Vagina (tissue), 2 donors: ENCODE results near the gene KANK4. TPM values are rescaled to one million over a fixed set of nuclear protein-coding genes. Genes with fewer than 3 reads are reported as not detected.

Source experiments
- DNase-seq, 2 donors: peaks; one replicate each; pipeline ENCODE4 v3.0.0-alpha.2; 2017; ENCODE audit errors: extremely low spot score in 2 of 2
- H3K27ac ChIP-seq: fragments of 200-600 bp; sonication (generic); one replicate; pipeline ENCODE4 v1.5.1; 2019
- H3K27me3 ChIP-seq: fragments of 200-600 bp; sonication (generic); one replicate; pipeline ENCODE4 v1.5.1; 2019
- H3K36me3 ChIP-seq, 2 donors: fragments of 200-600 bp; sonication (generic); one replicate each; pipeline ENCODE4 v1.5.1; 2017 to 2019
- H3K4me1 ChIP-seq: fragments of 200-600 bp; sonication (generic); one replicate; pipeline ENCODE4 v1.5.1; 2019
- H3K4me3 ChIP-seq, 2 donors: fragments of 200-600 bp; sonication (generic); 1 replicate in 1 of 2; 2 replicates in 1 of 2; pipeline ENCODE4 v1.5.1; 2016 to 2019
- H3K9me3 ChIP-seq: fragments of 200-600 bp; sonication (generic); one replicate; pipeline ENCODE4 v1.5.1; 2019
- POLR2A ChIP-seq, 2 donors: fragments of 450-650 bp; IDR thresholded peaks; one replicate each; pipeline ENCODE4 v1.6.1; 2017; ENCODE audit warnings: antibody characterized with exemption in 2 of 2, mild to moderate bottlenecking in 2 of 2, moderate library complexity in 2 of 2
- POLR2AphosphoS5 ChIP-seq, 2 donors: sonication (generic); formaldehyde crosslinking; IDR thresholded peaks; one replicate each; pipeline ENCODE4 v1.9.0; 2017; ENCODE audit warnings: antibody characterized with exemption in 2 of 2, mild to moderate bottlenecking in 2 of 2, low read depth in 1 of 2; ENCODE audit not compliant: insufficient read depth in 1 of 2
- intact Hi-C: fragments of 100-400 bp; cut with DNase I; formaldehyde crosslinking; loops from one replicate; pipeline ENCODE4 v1.15.1; 2023
- total RNA-seq: library from RNA; depleted of rRNA; stranded (reverse); fragments of >200 nt; gene quantifications from one replicate; pipeline ENCODE4 v1.2.3, GENCODE V29; 2016
- TF ChIP-seq, protein P1 (sequence below), 3 experiments: fragments of 450-650 bp in 2 of 3; fragments of 200-600 bp in 1 of 3; sonication (generic) in 1 of 3; IDR thresholded peaks; one replicate each; pipeline ENCODE4 v1.5.1; 2017 to 2019; ENCODE audit warnings: antibody characterized with exemption in 3 of 3, mild to moderate bottlenecking in 2 of 3, moderate library complexity in 2 of 3

Gene KANK4
- total RNA-seq, 1 donor from 2014 or later: 1.2 TPM

DNA sequence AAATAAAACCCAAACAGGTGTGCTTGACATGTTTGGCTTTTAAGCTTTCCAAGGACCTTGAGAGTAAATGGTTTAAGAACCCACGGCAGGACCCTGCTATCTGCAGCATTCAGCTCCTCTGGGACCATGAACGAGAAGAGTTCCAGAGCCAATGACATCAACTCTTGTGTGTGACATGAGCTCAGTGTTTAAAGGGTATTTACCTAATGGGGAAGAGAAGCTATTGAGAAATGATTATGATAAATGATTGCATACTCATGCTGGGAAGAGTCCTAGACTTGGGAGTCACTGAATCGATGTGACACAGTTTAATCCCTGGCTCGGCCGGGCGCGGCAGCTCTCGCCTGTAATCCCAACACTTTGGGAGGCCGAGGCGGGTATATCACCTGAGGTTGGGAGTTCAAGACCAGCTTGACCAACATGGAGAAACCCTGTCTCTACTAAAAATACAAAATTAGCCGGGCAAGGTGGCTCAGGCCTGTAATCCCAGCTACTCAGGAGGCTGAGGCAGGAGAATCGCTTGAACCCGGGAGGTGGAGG lies 55.4 kb downstream of the KANK4 start:
- no peak for TF ChIP-seq POLR2A (IDR thresholded peaks at IDR 0.05)
- TF ChIP-seq, protein P1, sequence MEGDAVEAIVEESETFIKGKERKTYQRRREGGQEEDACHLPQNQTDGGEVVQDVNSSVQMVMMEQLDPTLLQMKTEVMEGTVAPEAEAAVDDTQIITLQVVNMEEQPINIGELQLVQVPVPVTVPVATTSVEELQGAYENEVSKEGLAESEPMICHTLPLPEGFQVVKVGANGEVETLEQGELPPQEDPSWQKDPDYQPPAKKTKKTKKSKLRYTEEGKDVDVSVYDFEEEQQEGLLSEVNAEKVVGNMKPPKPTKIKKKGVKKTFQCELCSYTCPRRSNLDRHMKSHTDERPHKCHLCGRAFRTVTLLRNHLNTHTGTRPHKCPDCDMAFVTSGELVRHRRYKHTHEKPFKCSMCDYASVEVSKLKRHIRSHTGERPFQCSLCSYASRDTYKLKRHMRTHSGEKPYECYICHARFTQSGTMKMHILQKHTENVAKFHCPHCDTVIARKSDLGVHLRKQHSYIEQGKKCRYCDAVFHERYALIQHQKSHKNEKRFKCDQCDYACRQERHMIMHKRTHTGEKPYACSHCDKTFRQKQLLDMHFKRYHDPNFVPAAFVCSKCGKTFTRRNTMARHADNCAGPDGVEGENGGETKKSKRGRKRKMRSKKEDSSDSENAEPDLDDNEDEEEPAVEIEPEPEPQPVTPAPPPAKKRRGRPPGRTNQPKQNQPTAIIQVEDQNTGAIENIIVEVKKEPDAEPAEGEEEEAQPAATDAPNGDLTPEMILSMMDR (IDR thresholded peaks at IDR 0.05): no peak
- TF ChIP-seq POLR2AphosphoS5 (IDR thresholded peaks at IDR 0.05; ENCODE audit: insufficient read depth in 1 of 2, low read depth in 1 of 2): no peak
- no peaks in the 10 kb centered on the region for H3K4me1 ChIP-seq
- no peaks in the 10 kb centered on the region for H3K27me3 ChIP-seq
- DNase-seq: no peak
- H3K9me3 ChIP-seq: no peaks in the 10 kb centered on the region
- intact Hi-C loops: no loop called here
- no peak overlapping the region for H3K4me3 ChIP-seq
- H3K36me3 ChIP-seq: no peaks in the 10 kb centered on the region
- no peak overlapping the region for H3K27ac ChIP-seq

- H3K27me3 ChIP-seq: no peaks in the 10 kb centered on the region
- H3K4me3 ChIP-seq: no peak overlapping the region
- TF ChIP-seq, protein P1 (IDR thresholded peaks at IDR 0.05): no peak
- TF ChIP-seq POLR2A (IDR thresholded peaks at IDR 0.05) (no peak), POLR2AphosphoS5 (IDR thresholded peaks at IDR 0.05; ENCODE audit: insufficient read depth in 1 of 2, low read depth in 1 of 2) (no peak)
- no peaks in the 10 kb centered on the region for H3K4me1 ChIP-seq
- intact Hi-C loops: no loop called here
- H3K27ac ChIP-seq: no peak overlapping the region
- no peak for DNase-seq
- no peaks in the 10 kb centered on the region for H3K36me3 ChIP-seq
- H3K9me3 ChIP-seq: no peaks in the 10 kb centered on the region
Measured at GRCh38 chr1:62263006-62263813, 56.0 kb downstream of the KANK4 start.

GRCh38 chr1:62260688-62261087 lies 58.5 kb downstream of the KANK4 start:
- no peaks in the 10 kb centered on the region for H3K36me3 ChIP-seq
- H3K4me3 ChIP-seq: no peak overlapping the region
- no peaks in the 10 kb centered on the region for H3K9me3 ChIP-seq
- DNase-seq: no peak
- TF ChIP-seq, protein P1 (IDR thresholded peaks at IDR 0.05): no peak
- no peak for TF ChIP-seq POLR2AphosphoS5 (IDR thresholded peaks at IDR 0.05; ENCODE audit: insufficient read depth in 1 of 2, low read depth in 1 of 2)
- TF ChIP-seq POLR2A (IDR thresholded peaks at IDR 0.05): no peak
- no peaks in the 10 kb centered on the region for H3K4me1 ChIP-seq
- no peaks in the 10 kb centered on the region for H3K27me3 ChIP-seq
- intact Hi-C loops: no loop called here
- no peak overlapping the region for H3K27ac ChIP-seq

DNA sequence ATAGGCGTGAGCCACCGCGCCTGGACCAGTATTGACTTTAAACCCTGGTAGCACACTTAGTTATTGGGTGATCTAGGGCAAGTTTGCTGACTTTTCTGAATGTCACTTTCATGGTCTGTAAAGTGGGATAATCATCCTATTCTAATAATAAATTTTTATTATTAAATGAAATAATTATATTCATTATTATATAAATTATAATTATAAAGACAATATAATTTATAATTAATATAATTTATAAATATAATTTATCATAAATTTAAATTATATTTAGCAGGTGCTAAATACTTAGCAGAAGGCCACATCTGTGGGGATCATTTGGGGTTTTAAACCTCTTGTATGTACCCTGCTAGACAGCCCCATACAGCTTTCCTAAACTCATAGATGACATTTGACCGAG lies 59.7 kb downstream of the KANK4 start:
- H3K36me3 ChIP-seq: no peaks in the 10 kb centered on the region
- H3K4me3 ChIP-seq: no peak overlapping the region
- no peaks in the 10 kb centered on the region for H3K4me1 ChIP-seq
- DNase-seq: no peak
- H3K27me3 ChIP-seq: no peaks in the 10 kb centered on the region
- TF ChIP-seq POLR2AphosphoS5 (IDR thresholded peaks at IDR 0.05; ENCODE audit: insufficient read depth in 1 of 2, low read depth in 1 of 2): no peak
- no peak for TF ChIP-seq POLR2A (IDR thresholded peaks at IDR 0.05)
- TF ChIP-seq, protein P1 (IDR thresholded peaks at IDR 0.05): no peak
- H3K9me3 ChIP-seq: no peaks in the 10 kb centered on the region
- H3K27ac ChIP-seq: no peak overlapping the region
- intact Hi-C loops: no loop called here

- intact Hi-C loops: no loop called here
- Histone ChIP-seq H3K27ac (no peak overlapping the region), H3K36me3 (no peaks in the 10 kb centered on the region), H3K9me3 (no peaks in the 10 kb centered on the region), H3K4me3 (no peak overlapping the region), H3K27me3 (no peaks in the 10 kb centered on the region), H3K4me1 (no peaks in the 10 kb centered on the region)
- no peak for TF ChIP-seq POLR2AphosphoS5 (IDR thresholded peaks at IDR 0.05; ENCODE audit: insufficient read depth in 1 of 2, low read depth in 1 of 2)
- TF ChIP-seq, protein P1 (IDR thresholded peaks at IDR 0.05): no peak
- no peak for TF ChIP-seq POLR2A (IDR thresholded peaks at IDR 0.05)
- DNase-seq: no peak
Measured at GRCh38 chr1:62250126-62250726, 69.0 kb downstream of the KANK4 start.
